GM21423 (cell line): ENCODE measurements around the gene ZNF775.
"Not testable (repeated sequence)": the region's sequence is repeated elsewhere in the genome, so short reads cannot be mapped to it uniquely, and the experiment has no call there.

Experiments
- ATAC-seq: cut with Tn5 transposase; IDR thresholded peaks from one replicate; pipeline ENCODE4 v1.9.1; 2021; ENCODE audit warnings: mild to moderate bottlenecking, moderate library complexity; ENCODE audit not compliant: unreplicated experiment

The ZNF775 gene

GRCh38 chr7:150380463-150380862 lies 1.3 kb downstream of the ZNF775 start:
- ATAC-seq: no peak

GRCh38 chr7:150381096-150381495 lies 2.0 kb downstream of the ZNF775 start:
- ATAC-seq: no peak

- no peak for ATAC-seq
Observed at GRCh38 chr7:150381785-150382122, 2.6 kb downstream of the ZNF775 start.

GRCh38 chr7:150382123-150382843 lies 3.2 kb downstream of the ZNF775 start:
- no peak for ATAC-seq

- ATAC-seq: no peak
Observed at GRCh38 chr7:150382844-150383225, 3.7 kb downstream of the ZNF775 start.

- no peak for ATAC-seq
Observed at GRCh38 chr7:150383710-150384397, 4.7 kb downstream of the ZNF775 start.

GRCh38 chr7:150384406-150385301 lies 5.5 kb downstream of the ZNF775 start:
- no peak for ATAC-seq

GRCh38 chr7:150385302-150385723 lies 6.2 kb downstream of the ZNF775 start:
- ATAC-seq: no peak

- not testable (repeated sequence) for ATAC-seq
Observed at GRCh38 chr7:150385884-150386283, 6.8 kb downstream of the ZNF775 start.

GRCh38 chr7:150388306-150388705 lies 9.2 kb downstream of the ZNF775 start:
- ATAC-seq: no peak

- ATAC-seq: no peak
Observed at GRCh38 chr7:150388709-150389531, 9.8 kb downstream of the ZNF775 start.

GRCh38 chr7:150389532-150389816 lies 10.3 kb downstream of the ZNF775 start:
- ATAC-seq: no peak

- no peak for ATAC-seq
Observed at GRCh38 chr7:150390205-150390604, 11.1 kb downstream of the ZNF775 start.

GRCh38 chr7:150393325-150393724 lies 14.2 kb downstream of the ZNF775 start:
- no peak for ATAC-seq

- no peak for ATAC-seq
Observed at GRCh38 chr7:150396426-150396825, 17.3 kb downstream of the ZNF775 start.

GRCh38 chr7:150396851-150397260 lies 17.7 kb downstream of the ZNF775 start:
- no peak for ATAC-seq

GRCh38 chr7:150397346-150398107 lies 18.4 kb downstream of the ZNF775 start:
- no peak for ATAC-seq

- ATAC-seq: no peak
Observed at GRCh38 chr7:150398108-150398964, 19.2 kb downstream of the ZNF775 start.

GRCh38 chr7:150398965-150399320 lies 19.8 kb downstream of the ZNF775 start:
- ATAC-seq: no peak
